Skeletal muscle tissue (tissue), 4 donors: ENCODE measurements around the gene DYNC1H1. TPM values are rescaled to one million over a fixed set of nuclear protein-coding genes. Genes with fewer than 3 reads are reported as not detected.

Experiments
- H3K27ac ChIP-seq: one replicate; pipeline ENCODE4 v1.7.0; 2013; ENCODE audit warnings: mild to moderate bottlenecking, low read depth, low read length, inconsistent platforms
- H3K27me3 ChIP-seq, 3 donors: one replicate each; pipeline ENCODE4 v1.7.0; 2013; ENCODE audit warnings: low read length in 3 of 3; ENCODE audit not compliant: control insufficient read depth in 3 of 3, insufficient read depth in 3 of 3
- H3K36me3 ChIP-seq, 3 donors: one replicate each; pipeline ENCODE4 v1.7.0; 2013; ENCODE audit warnings: low read length in 3 of 3; ENCODE audit not compliant: control insufficient read depth in 3 of 3, insufficient read depth in 3 of 3
- H3K4me1 ChIP-seq, 3 donors: one replicate each; pipeline ENCODE4 v1.7.0; 2013; ENCODE audit warnings: low read length in 3 of 3, mild to moderate bottlenecking in 3 of 3; ENCODE audit not compliant: control insufficient read depth in 3 of 3, insufficient read depth in 3 of 3
- H3K4me3 ChIP-seq, 3 donors: one replicate each; pipeline ENCODE4 v1.7.0; 2013; ENCODE audit warnings: low read length in 3 of 3
- H3K9ac ChIP-seq, 3 donors: one replicate each; pipeline ENCODE4 v1.7.0; 2013; ENCODE audit warnings: low read length in 3 of 3, mild to moderate bottlenecking in 3 of 3, moderate library complexity in 2 of 3, low read depth in 1 of 3
- H3K9me3 ChIP-seq, 3 donors: one replicate each; pipeline ENCODE4 v1.7.0; 2013; ENCODE audit warnings: low read length in 3 of 3; ENCODE audit not compliant: control insufficient read depth in 3 of 3
- total RNA-seq: library from RNA; depleted of rRNA; stranded (reverse); fragments of >200 nt; gene quantifications from one replicate; pipeline ENCODE4 v1.2.3, GENCODE V29; 2014
- donor health status: Osteomylitis.

Gene DYNC1H1
- total RNA-seq, 1 donor from 2014 or later = 211 TPM

- Histone ChIP-seq H3K4me1 (no peaks in the 10 kb centered on the region), H3K36me3 (peaks cover 80 to 92% (median 90%) of the 10 kb centered on the region in 3 donors), H3K27ac (no peak overlapping the region), H3K4me3 (no peak overlapping the region), H3K27me3 (no peaks in the 10 kb centered on the region), H3K9ac (no peak overlapping the region), H3K9me3 (no peaks in the 10 kb centered on the region)
Observed at GRCh38 chr14:102007916-102008418, 43.6 kb downstream of the DYNC1H1 start.

GRCh38 chr14:102008891-102009290 is 44.5 kb downstream of the DYNC1H1 start:
- H3K36me3 ChIP-seq = peaks cover 87 to 96% (median 92%) of the 10 kb centered on the region in 3 donors

GRCh38 chr14:102011631-102012030 is 47.3 kb downstream of the DYNC1H1 start:
- no peaks in the 10 kb centered on the region for H3K27me3 ChIP-seq
- H3K4me1 ChIP-seq = peaks cover 0 to 8% (median 5%) of the 10 kb centered on the region in 3 donors
- peaks cover 93 to 98% (median 95%) of the 10 kb centered on the region in 3 donors for H3K36me3 ChIP-seq
- H3K9ac ChIP-seq = no peak overlapping the region
- H3K9me3 ChIP-seq = no peaks in the 10 kb centered on the region
- no peak overlapping the region for H3K4me3 ChIP-seq
- no peak overlapping the region for H3K27ac ChIP-seq

More at GRCh38 chr14:102008891-102009290, 44.5 kb downstream of the DYNC1H1 start:
- Histone ChIP-seq H3K27ac (no peak overlapping the region), H3K4me1 (peaks cover 0 to 5% (median 4%) of the 10 kb centered on the region in 3 donors), H3K4me3 (no peak overlapping the region), H3K27me3 (no peaks in the 10 kb centered on the region), H3K9ac (no peak overlapping the region), H3K9me3 (no peaks in the 10 kb centered on the region)

- Histone ChIP-seq H3K4me1 (peaks cover 0 to 8% (median 5%) of the 10 kb centered on the region in 3 donors), H3K9ac (no peak overlapping the region), H3K27me3 (no peaks in the 10 kb centered on the region), H3K9me3 (no peaks in the 10 kb centered on the region), H3K27ac (no peak overlapping the region), H3K36me3 (peaks cover 95 to 99% (median 96%) of the 10 kb centered on the region in 3 donors), H3K4me3 (no peak overlapping the region)
Observed at GRCh38 chr14:102012336-102012735, 48.0 kb downstream of the DYNC1H1 start.

- H3K4me3 ChIP-seq = no peak overlapping the region
- peaks cover 91 to 97% (median 92%) of the 10 kb centered on the region in 3 donors for H3K36me3 ChIP-seq
Observed at GRCh38 chr14:102013669-102014200, 49.4 kb downstream of the DYNC1H1 start.

GRCh38 chr14:102015045-102015685 is 50.8 kb downstream of the DYNC1H1 start:
- Histone ChIP-seq H3K9ac (no peak overlapping the region), H3K27me3 (no peaks in the 10 kb centered on the region), H3K4me1 (peaks cover 0 to 8% (median 5%) of the 10 kb centered on the region in 3 donors), H3K9me3 (no peaks in the 10 kb centered on the region), H3K4me3 (no peak overlapping the region), H3K27ac (no peak overlapping the region), H3K36me3 (peaks cover 91 to 97% (median 91%) of the 10 kb centered on the region in 3 donors)

More at GRCh38 chr14:102013669-102014200, 49.4 kb downstream of the DYNC1H1 start:
- Histone ChIP-seq H3K4me1 (peaks cover 0 to 8% (median 5%) of the 10 kb centered on the region in 3 donors), H3K9ac (no peak overlapping the region), H3K27me3 (no peaks in the 10 kb centered on the region), H3K27ac (no peak overlapping the region), H3K9me3 (no peaks in the 10 kb centered on the region)

GRCh38 chr14:102015771-102016170 is 51.4 kb downstream of the DYNC1H1 start:
- no peaks in the 10 kb centered on the region for H3K9me3 ChIP-seq
- no peak overlapping the region for H3K9ac ChIP-seq
- H3K4me3 ChIP-seq = no peak overlapping the region
- H3K27ac ChIP-seq = no peak overlapping the region
- H3K4me1 ChIP-seq = peaks cover 0 to 8% (median 5%) of the 10 kb centered on the region in 3 donors
- H3K27me3 ChIP-seq = no peaks in the 10 kb centered on the region
- peaks cover 91 to 97% (median 91%) of the 10 kb centered on the region in 3 donors for H3K36me3 ChIP-seq

GRCh38 chr14:102016420-102017090 is 52.2 kb downstream of the DYNC1H1 start:
- Histone ChIP-seq H3K4me3 (no peak overlapping the region), H3K9me3 (no peaks in the 10 kb centered on the region), H3K27ac (no peak overlapping the region), H3K27me3 (no peaks in the 10 kb centered on the region), H3K36me3 (peaks cover 87 to 96% (median 90%) of the 10 kb centered on the region in 3 donors), H3K4me1 (peaks cover 0 to 8% (median 5%) of the 10 kb centered on the region in 3 donors), H3K9ac (no peak overlapping the region)

- H3K4me3 ChIP-seq = no peak overlapping the region
Observed at GRCh38 chr14:102018251-102018650, 53.9 kb downstream of the DYNC1H1 start.

More at GRCh38 chr14:102018251-102018650, 53.9 kb downstream of the DYNC1H1 start:
- Histone ChIP-seq H3K27me3 (no peaks in the 10 kb centered on the region), H3K27ac (no peak overlapping the region), H3K9me3 (no peaks in the 10 kb centered on the region), H3K4me1 (peaks cover 0 to 7% (median 5%) of the 10 kb centered on the region in 3 donors), H3K36me3 (peaks cover 82 to 90% (median 87%) of the 10 kb centered on the region in 3 donors), H3K9ac (no peak overlapping the region)
